ENCODE data around the gene NANOS3.

NANOS3 gene

DNA sequence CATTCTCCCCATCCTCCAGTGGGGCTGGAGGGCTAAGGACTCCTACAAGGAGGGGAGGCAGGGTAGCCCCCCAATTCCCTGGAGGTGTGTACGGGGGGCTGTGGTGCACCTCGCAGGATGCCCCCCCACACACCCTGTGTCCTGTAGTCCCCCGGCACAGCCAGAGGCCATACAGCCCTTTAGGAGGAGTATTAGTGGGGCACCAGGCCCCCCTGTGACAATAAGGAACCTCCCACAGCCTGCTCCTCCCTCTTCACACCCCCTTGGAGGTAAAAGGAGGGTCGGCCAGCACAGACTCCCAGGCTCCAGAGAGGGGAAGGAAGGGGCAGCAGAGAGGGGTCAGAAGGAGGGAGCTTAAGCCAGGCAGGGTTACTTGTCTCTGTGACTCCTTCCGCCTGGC is at the start of gene NANOS3:
Gene NANOS3 (plus strand): TSS at position 301 of the 400 bp plus-strand sequence. CDS start 115 bp downstream, outside the sequence.
- in situ Hi-C loops (cut with HindIII; ENCODE audit: low sequenced_read_pairs), result no loop called here
- DNase-seq (ENCODE audit: low read depth), result no peak
- TF ChIP-seq, protein P1, sequence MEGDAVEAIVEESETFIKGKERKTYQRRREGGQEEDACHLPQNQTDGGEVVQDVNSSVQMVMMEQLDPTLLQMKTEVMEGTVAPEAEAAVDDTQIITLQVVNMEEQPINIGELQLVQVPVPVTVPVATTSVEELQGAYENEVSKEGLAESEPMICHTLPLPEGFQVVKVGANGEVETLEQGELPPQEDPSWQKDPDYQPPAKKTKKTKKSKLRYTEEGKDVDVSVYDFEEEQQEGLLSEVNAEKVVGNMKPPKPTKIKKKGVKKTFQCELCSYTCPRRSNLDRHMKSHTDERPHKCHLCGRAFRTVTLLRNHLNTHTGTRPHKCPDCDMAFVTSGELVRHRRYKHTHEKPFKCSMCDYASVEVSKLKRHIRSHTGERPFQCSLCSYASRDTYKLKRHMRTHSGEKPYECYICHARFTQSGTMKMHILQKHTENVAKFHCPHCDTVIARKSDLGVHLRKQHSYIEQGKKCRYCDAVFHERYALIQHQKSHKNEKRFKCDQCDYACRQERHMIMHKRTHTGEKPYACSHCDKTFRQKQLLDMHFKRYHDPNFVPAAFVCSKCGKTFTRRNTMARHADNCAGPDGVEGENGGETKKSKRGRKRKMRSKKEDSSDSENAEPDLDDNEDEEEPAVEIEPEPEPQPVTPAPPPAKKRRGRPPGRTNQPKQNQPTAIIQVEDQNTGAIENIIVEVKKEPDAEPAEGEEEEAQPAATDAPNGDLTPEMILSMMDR (IDR thresholded peaks at IDR 0.05; ENCODE audit: low read depth, low read length, missing control alignments), result no peak
- no peak within 1 kb of the TSS for H3K4me3 ChIP-seq (ENCODE audit: low read depth, low read length)

DNA sequence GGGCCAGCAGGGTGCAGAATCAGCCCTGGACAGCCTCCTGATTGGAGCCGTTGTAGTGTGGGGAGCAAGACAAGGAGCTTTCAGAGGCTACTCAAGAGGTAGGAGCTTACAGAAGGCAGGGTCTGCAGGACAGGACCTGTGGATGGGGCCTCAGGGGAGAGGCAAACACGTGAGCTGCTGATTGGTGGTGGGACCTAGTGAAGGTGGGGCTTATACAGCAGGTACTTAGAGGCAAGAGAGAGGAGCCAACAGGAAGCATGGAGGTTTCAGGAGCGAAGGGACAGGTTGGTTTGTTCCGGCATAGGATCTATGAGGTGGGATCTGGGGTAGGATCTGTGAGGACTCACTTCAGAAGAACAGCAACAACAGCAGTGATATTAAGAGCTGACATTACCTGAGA is 49.3 kb upstream of the NANOS3 start:
- TF ChIP-seq, protein P1 (IDR thresholded peaks at IDR 0.05; ENCODE audit: low read depth, low read length, missing control alignments), result no peak
- DNase-seq (ENCODE audit: low read depth), result no peak
- H3K4me3 ChIP-seq (ENCODE audit: low read depth, low read length), result no peak overlapping the region
- in situ Hi-C loops (cut with HindIII; ENCODE audit: low sequenced_read_pairs), result no loop called here

DNA sequence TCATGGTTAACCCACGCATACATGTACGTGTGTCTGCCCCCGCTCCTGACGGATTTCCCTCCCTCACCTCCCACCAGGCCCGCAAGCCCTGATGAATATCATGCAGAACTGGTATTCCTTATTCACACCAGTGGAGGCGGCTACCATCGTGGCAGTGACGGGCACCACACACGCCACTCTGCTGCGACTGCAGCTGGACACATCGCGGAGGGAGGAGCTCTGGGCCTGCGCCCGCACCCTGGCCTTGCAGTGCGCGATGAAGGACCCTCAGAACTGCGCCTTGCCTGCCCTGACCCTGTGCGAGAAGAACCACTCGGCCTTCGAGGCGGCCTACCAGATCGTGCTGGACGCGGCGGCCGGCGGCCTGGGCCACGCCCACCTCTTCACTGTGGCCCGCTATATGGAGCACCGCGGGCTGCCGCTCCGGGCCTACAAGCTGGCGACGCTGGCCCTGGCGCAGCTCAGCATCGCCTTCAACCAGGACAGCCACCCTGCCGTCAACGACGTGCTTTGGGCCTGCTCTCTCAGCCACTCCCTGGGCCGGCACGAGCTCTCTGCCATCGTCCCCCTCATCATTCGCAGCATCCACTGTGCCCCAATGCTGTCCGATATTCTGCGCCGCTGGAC is 46.7 kb upstream of the NANOS3 start:
- in situ Hi-C loops (cut with HindIII; ENCODE audit: low sequenced_read_pairs), result no loop called here
- DNase-seq (ENCODE audit: low read depth), result no peak
- TF ChIP-seq, protein P1 (IDR thresholded peaks at IDR 0.05; ENCODE audit: low read depth, low read length, missing control alignments), result no peak
- H3K4me3 ChIP-seq (ENCODE audit: low read depth, low read length), result no peak overlapping the region

DNA sequence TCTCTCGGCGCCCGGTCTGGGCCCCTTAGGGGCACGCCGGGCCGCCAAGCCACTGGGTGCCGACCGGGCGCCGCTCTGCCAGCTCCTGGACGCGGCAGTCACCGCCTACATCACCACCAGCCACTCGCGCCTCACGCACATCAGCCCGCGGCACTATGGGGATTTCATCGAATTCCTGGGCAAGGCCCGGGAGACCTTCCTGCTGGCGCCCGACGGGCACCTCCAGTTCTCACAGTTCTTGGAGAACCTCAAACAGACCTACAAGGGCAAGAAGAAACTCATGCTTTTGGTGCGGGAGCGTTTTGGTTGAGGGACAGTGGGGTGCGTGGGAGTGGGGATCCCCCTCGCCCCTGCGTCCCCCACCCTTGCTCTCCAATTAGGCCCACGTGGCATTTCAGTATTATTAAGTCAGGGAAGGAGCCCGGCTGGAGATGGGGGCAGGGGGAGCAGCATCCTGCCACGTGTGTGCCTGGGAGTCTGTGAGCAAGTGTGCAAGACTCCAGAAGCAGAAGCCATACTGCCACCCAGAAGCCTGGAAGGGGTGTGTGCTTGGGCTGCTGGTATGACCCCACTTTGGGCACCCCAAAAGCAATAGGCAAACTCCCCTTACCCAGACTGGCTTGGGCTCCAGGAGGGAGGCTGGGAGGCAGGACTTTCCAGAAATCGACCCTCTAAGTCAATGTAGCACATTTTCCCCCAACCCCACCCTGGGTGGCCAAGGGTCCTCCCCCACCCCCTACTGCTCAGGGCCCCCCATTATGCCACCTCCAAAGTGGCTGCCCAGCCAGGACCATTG is 46.0 kb upstream of the NANOS3 start:
- DNase-seq (ENCODE audit: low read depth), result no peak
- TF ChIP-seq, protein P1 (IDR thresholded peaks at IDR 0.05; ENCODE audit: low read depth, low read length, missing control alignments), result no peak
- in situ Hi-C loops (cut with HindIII; ENCODE audit: low sequenced_read_pairs), result no loop called here
- no peak overlapping the region for H3K4me3 ChIP-seq (ENCODE audit: low read depth, low read length)

DNA sequence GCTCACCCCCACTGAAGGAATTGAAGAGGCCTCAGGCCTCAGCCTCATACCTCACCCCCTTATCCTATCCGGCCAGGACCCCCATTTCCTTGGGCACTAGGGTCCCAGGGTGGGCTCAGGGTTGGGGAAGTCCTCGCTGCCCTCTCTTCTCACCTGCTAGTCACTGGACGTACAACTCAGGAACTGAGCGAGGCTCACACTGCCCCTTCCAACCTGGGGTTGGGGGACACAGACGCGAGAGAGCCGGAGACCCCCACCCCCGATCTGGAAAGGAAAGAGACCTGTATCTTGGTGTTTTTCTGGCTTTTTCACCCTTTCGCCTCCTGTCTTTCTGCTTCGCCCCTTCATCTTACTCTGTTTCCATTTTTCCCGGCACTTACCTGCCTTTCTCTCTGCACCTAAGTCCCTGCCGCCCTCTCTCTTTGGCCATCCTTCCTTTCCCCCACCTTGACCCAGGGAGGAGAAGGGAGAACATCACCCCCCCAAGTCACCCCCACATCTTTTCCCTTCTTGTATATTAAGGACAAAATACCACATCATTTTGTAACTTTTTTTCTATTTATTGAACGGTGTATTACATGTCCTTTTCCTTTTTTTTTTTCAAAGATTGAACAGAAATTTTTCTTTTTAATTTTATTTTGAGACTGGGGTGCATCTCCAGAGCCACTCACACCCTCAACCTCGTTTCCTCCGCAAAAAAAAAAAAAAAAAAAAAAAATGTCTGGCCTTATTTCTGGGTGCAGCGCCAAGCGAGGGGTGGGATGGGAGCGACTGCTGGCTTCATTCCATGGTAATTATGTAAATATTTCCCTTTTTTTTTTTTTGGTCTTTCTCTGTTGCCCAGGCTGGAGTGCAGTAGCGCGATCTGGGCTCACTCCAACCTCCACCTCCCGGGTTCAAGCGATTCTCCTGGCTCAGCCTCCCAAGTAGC is 45.1 kb upstream of the NANOS3 start:
- in situ Hi-C loops (cut with HindIII; ENCODE audit: low sequenced_read_pairs), result no loop called here
- H3K4me3 ChIP-seq (ENCODE audit: low read depth, low read length), result no peak overlapping the region
- DNase-seq (ENCODE audit: low read depth), result no peak
- TF ChIP-seq, protein P1 (IDR thresholded peaks at IDR 0.05; ENCODE audit: low read depth, low read length, missing control alignments), result no peak

All from astrocyte of the cerebellum (primary cell).